HFF-Myc (cell line): Measurements from ENCODE around the gene TAS1R2.
"Not testable (repeated sequence)": the region's sequence is repeated elsewhere in the genome, so short reads cannot be mapped to it uniquely, and the experiment has no call there.

Experiments
- DNase-seq: peaks from one replicate; pipeline ENCODE4 v3.0.0-alpha.2; 2011; ENCODE audit warnings: low read depth; ENCODE audit errors: extremely low read depth
- H3K4me3 ChIP-seq: replicated peaks from 2 replicates; pipeline ENCODE4 v1.5.1; 2011; ENCODE audit warnings: low read depth, mild to moderate bottlenecking, control low read depth, low read length
- CTCF ChIP-seq: IDR thresholded peaks from 2 replicates; pipeline ENCODE4 v1.5.1; 2012; ENCODE audit warnings: mild to moderate bottlenecking, low read depth, low read length, control low read depth; ENCODE audit errors: missing control alignments

The TAS1R2 gene

GRCh38 chr1:18852501-18852900 is 7.0 kb downstream of the TAS1R2 start:
- no peak for DNase-seq
- no peak overlapping the region for H3K4me3 ChIP-seq
- no peak for TF ChIP-seq CTCF

- TF ChIP-seq CTCF = no peak
- H3K4me3 ChIP-seq = no peak overlapping the region
- DNase-seq = no peak
Observed at GRCh38 chr1:18849261-18849711, 10.2 kb downstream of the TAS1R2 start.

- DNase-seq, H3K4me3 ChIP-seq: not testable (repeated sequence)
Observed at GRCh38 chr1:18847723-18848122, 11.7 kb downstream of the TAS1R2 start.

GRCh38 chr1:18840145-18840544 is 19.3 kb downstream of the TAS1R2 start:
- TF ChIP-seq CTCF = no peak
- no peak overlapping the region for H3K4me3 ChIP-seq
- DNase-seq = no peak

- H3K4me3 ChIP-seq = no peak overlapping the region
- no peak for DNase-seq
- TF ChIP-seq CTCF = no peak
Observed at GRCh38 chr1:18836654-18837053, 22.8 kb downstream of the TAS1R2 start.

- H3K4me3 ChIP-seq, DNase-seq: not testable (repeated sequence)
Observed at GRCh38 chr1:18832319-18832718, 27.1 kb downstream of the TAS1R2 start.

DNA sequence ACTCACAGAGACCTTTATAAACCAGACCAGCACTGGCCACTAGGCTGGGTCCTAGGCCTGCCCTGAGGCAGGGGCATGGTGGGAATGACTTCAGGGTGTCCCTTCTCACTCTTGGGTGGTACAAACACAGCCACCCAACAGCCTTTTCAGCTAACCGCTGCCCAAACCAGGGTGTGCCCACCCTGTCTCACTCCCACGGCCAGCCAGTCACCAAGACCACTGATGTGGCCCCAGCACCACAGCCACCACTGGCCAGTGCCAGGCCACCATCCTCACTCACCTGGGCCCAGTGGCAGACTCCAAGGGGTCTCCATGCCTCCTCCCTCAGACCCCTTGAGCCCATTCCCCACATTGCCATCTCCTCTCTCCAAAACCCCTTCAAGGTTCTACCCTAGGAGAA is 27.8 kb downstream of the TAS1R2 start:
- H3K4me3 ChIP-seq = no peak overlapping the region
- DNase-seq = no peak
- no peak for TF ChIP-seq CTCF

DNA sequence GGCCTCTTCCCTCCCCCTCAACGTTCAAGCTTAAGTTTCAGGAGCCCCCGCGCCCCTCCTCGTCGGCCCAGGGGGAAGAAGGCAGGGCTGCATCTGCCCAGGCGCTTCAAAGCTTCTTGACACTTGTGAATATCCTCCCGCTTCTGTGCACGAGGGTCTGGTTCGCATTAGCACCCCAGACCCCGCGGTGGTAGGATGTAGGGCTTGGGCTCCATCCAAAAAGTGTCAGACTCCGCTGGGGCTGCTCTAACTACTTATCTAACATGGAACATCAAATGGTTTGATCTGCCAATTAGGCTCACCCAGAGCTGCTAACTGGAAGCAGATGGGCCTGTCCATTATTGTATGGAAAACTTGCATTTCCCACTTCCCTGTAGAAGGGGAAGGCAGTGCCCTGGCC is 28.9 kb downstream of the TAS1R2 start:
- DNase-seq = no peak
- no peak overlapping the region for H3K4me3 ChIP-seq
- TF ChIP-seq CTCF = no peak
